Measurements from ENCODE around the gene IL1RAP. TPM values are rescaled to one million over a fixed set of nuclear protein-coding genes. Genes with fewer than 3 reads are reported as not detected.

IL1RAP gene
- total and polyA plus RNA-seq, 2 experiments from 2014 or later: 14.6 to 46.5 TPM

DNA sequence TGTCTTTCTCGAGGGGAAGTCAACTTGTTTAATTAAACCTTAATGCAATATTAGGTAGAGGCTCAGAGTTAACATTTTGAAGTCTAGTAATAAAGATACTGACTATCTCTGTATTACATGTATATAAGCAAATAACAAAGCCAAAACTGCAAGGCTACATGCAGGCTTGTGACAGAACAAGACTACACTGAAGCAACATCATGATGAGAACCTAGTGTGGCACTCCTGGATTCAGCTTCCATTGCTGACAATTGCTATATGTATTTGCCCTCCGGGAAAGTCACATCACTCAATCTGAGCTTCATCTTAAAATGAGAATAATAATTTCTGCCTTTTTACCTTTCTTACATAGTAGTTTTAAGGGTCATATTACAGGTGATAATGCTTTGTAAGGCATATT is 15.6 kb upstream of the IL1RAP start:
- WGBS (ENCODE audit: low lambda C conversion rate, missing lambda C conversion rate): 87% methylated on average over 2 of the region's 2 CpGs
- Histone ChIP-seq H3K9me2 (replicated peaks; ENCODE audit: insufficient read depth) (no peaks in the 10 kb centered on the region), H3K4me2 (no peak overlapping the region), H3K27ac (no peak overlapping the region), H4K20me1 (ENCODE audit: insufficient read depth, poor library complexity, severe bottlenecking) (no peaks in the 10 kb centered on the region), H3K9me3 (ENCODE audit: low read depth) (no peaks in the 10 kb centered on the region), H3K4me3 (no peak overlapping the region), H3K27me3 (no peaks in the 10 kb centered on the region), H3K79me2 (no peaks in the 10 kb centered on the region), H2AFZ (no peak overlapping the region), H3K4me1 (ENCODE audit: insufficient read depth) (no peaks in the 10 kb centered on the region), H3K36me3 (replicated peaks; ENCODE audit: insufficient read depth, low read depth) (no peaks in the 10 kb centered on the region)
- DNase-seq (ENCODE audit: low spot score): no peak
- TF ChIP-seq CTCF (IDR thresholded peaks at IDR 0.05; ENCODE audit: poor library complexity) (no peak), EZH2 (IDR thresholded peaks at IDR 0.05; ENCODE audit: borderline replicate concordance) (no peak), EZH2phosphoT487 (IDR thresholded peaks at IDR 0.05; ENCODE audit: low read depth, severe bottlenecking, unreplicated experiment) (no peak)

DNA sequence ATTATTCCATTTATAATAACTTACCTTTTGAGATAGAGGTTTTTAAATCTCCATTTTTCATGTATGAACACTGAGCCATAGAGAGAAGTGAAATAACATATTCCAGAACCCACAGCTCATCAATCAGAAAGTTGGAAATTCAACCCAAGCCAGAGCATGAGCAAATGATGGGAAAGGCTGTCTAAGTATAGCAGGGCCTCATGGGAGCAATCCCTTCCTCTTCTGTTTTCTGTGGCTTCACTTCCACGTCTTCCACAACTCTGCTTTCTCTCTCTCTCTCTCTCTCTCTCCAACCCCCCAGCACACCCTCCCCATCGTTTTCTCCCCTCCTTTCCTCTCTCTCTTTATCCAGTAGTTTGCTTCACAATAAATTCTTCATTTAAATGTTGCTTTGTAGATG is 14.8 kb upstream of the IL1RAP start:
- H2AFZ ChIP-seq: no peak overlapping the region

DNA sequence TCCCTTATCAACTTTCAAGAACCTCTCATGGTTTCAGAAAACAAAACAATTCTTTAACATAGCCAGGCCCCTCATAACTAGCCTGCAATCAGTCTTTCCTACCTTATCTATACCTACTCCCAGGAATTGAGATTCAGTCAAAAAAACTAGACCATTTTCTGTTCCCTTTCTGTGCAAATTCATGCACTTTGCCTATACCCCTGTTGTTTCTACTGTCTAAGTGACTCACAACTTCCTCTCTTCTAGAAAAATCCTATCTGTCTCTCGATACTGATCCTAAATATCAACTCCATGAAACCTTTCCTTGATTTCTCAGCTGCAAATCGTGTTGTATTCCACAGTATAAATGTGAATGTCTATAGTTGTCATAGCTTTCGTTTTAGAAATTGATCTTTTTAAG is 10.9 kb upstream of the IL1RAP start:
- H3K4me3 ChIP-seq: no peak overlapping the region
- no peak overlapping the region for H3K27ac ChIP-seq
- peaks cover 11% of the 10 kb centered on the region for H3K4me1 ChIP-seq (ENCODE audit: insufficient read depth)
- TF ChIP-seq EZH2phosphoT487 (IDR thresholded peaks at IDR 0.05; ENCODE audit: low read depth, severe bottlenecking, unreplicated experiment): no peak
- TF ChIP-seq CTCF (IDR thresholded peaks at IDR 0.05; ENCODE audit: poor library complexity): no peak
- no peak for TF ChIP-seq EZH2 (IDR thresholded peaks at IDR 0.05; ENCODE audit: borderline replicate concordance)
- no peaks in the 10 kb centered on the region for H3K9me3 ChIP-seq (ENCODE audit: low read depth)
- H3K4me2 ChIP-seq: no peak overlapping the region
- no peaks in the 10 kb centered on the region for H3K27me3 ChIP-seq
- H3K79me2 ChIP-seq: no peaks in the 10 kb centered on the region
- WGBS (ENCODE audit: low lambda C conversion rate, missing lambda C conversion rate): 94% methylated on average over 3 of the region's 3 CpGs
- H3K9me2 ChIP-seq (replicated peaks; ENCODE audit: insufficient read depth): no peaks in the 10 kb centered on the region
- DNase-seq (ENCODE audit: low spot score): no peak
- no peaks in the 10 kb centered on the region for H3K36me3 ChIP-seq (replicated peaks; ENCODE audit: insufficient read depth, low read depth)
- no peaks in the 10 kb centered on the region for H4K20me1 ChIP-seq (ENCODE audit: insufficient read depth, poor library complexity, severe bottlenecking)
- H2AFZ ChIP-seq: no peak overlapping the region

More for the DNA sequence above, 14.8 kb upstream of the IL1RAP start:
- Histone ChIP-seq H3K4me2 (no peak overlapping the region), H4K20me1 (ENCODE audit: insufficient read depth, poor library complexity, severe bottlenecking) (no peaks in the 10 kb centered on the region), H3K9me3 (ENCODE audit: low read depth) (no peaks in the 10 kb centered on the region), H3K9me2 (replicated peaks; ENCODE audit: insufficient read depth) (no peaks in the 10 kb centered on the region), H3K27ac (no peak overlapping the region), H3K4me1 (ENCODE audit: insufficient read depth) (no peaks in the 10 kb centered on the region), H3K4me3 (no peak overlapping the region), H3K36me3 (replicated peaks; ENCODE audit: insufficient read depth, low read depth) (no peaks in the 10 kb centered on the region), H3K79me2 (no peaks in the 10 kb centered on the region), H3K27me3 (no peaks in the 10 kb centered on the region)
- TF ChIP-seq CTCF (IDR thresholded peaks at IDR 0.05; ENCODE audit: poor library complexity): no peak
- no peak for TF ChIP-seq EZH2 (IDR thresholded peaks at IDR 0.05; ENCODE audit: borderline replicate concordance)
- TF ChIP-seq EZH2phosphoT487 (IDR thresholded peaks at IDR 0.05; ENCODE audit: low read depth, severe bottlenecking, unreplicated experiment): no peak
- 72% methylated on average over 2 of the region's 2 CpGs for WGBS (ENCODE audit: low lambda C conversion rate, missing lambda C conversion rate)
- no peak for DNase-seq (ENCODE audit: low spot score)

Measured in hepatocyte (in vitro differentiated cells).